Cardiac ventricle fibroblast (primary cell): ENCODE data around the gene NTNG2. TPM values are rescaled to one million over a fixed set of nuclear protein-coding genes. Genes with fewer than 3 reads are reported as not detected.

Experiments used
- total RNA-seq: library from RNA; depleted of rRNA; stranded (reverse); fragments of >200 nt; gene quantifications from 2 replicates; pipeline ENCODE4 v1.2.3, GENCODE V29; 2015

Gene NTNG2
- 1.6 and 2.1 TPM in 2 replicates for total RNA-seq

GRCh38 chr9:132161743-132162184 is at the start of gene NTNG2:
TSS of gene NTNG2 (plus strand) at chr9:132162058. CDS start at chr9:132166832, 4,774 bp downstream.

Other genes with a start within 250 kb of the NTNG2 start
- gene MED27, start 82.2 kb upstream of the NTNG2 start, total RNA-seq = 9.5 and 12.7 TPM in 2 replicates
- 33.5 and 36.9 TPM in 2 replicates for gene SETX, start 192.9 kb downstream of the NTNG2 start, total RNA-seq
- 5.0 and 7.4 TPM in 2 replicates for gene TTF1, start 244.8 kb downstream of the NTNG2 start, total RNA-seq
- gene CFAP77, start 248.2 kb downstream of the NTNG2 start, total RNA-seq = 0.25 TPM in 1 of 2 replicates, not detected in the other